K562 (cell line): ENCODE results near the gene UBAP2. TPM values are rescaled to one million over a fixed set of nuclear protein-coding genes. Genes with fewer than 3 reads are reported as not detected.
"Not testable (repeated sequence)": the region's sequence is repeated elsewhere in the genome, so short reads cannot be mapped to it uniquely, and the experiment has no call there.

ENCODE experiments used
- ATAC-seq: fragments of 200-7000 bp; cut with Tn5 transposase; 3 replicates; pipeline ENCODE4 v1.9.1; 2020; ENCODE audit warnings: moderate library complexity
- BruUV-seq: library from RNA; stranded (reverse); fragments of 400-500 nt; replicated peaks from 2 replicates; lab custom pipeline; 2021; lab: Mats Ljungman, UMichigan
- CTCF ChIA-PET: fragments of 300-600 bp; formaldehyde crosslinking; extraction: SDS; loops from one replicate; lab custom pipeline; 2021; ENCODE audit warnings: low intra/inter-chr PET ratio; lab: Yijun Ruan, JAX
- POLR2A ChIA-PET: fragments of 300-600, 350-650 bp; sonication (Branson Sonifier 250); formaldehyde crosslinking; extraction: SDS; loops from one replicate; lab custom pipeline; 2021; ENCODE audit warnings: antibody characterized with exemption, inconsistent platforms; lab: Yijun Ruan, JAX
- DNase-seq, 4 experiments: peaks; one replicate each; pipeline versions ENCODE4 v3.0.0 to v3.0.0-alpha.2; 2011 to 2018; ENCODE audit warnings: low spot score in 3 of 4, mixed read lengths in 3 of 4; ENCODE audit errors: extremely low read depth in 1 of 4
- FAIRE-seq: peaks from 2 replicates; lab custom pipeline; 2011; peaks lifted over from hg19 to GRCh38; lab: Jason Lieb, UNC
- H2AFZ ChIP-seq: 2 replicates; pipeline ENCODE4 v1.6.0; 2011; ENCODE audit warnings: low read depth, low read length, control low read depth, inconsistent platforms
- H3K27ac ChIP-seq: fragments of 200-600 bp; 3 replicates; pipeline ENCODE4 v1.8.0; 2011; ENCODE audit warnings: low read depth, mild to moderate bottlenecking, control low read depth, inconsistent platforms, low read length, moderate library complexity, mixed read lengths; ENCODE audit errors: extremely low read depth
- H3K27me3 ChIP-seq, 2 experiments: fragments of 300-600 bp in 1 of 2; 2 replicates in 1 of 2; 3 replicates in 1 of 2; pipeline versions ENCODE4 v1.6.0 to v1.8.0; 2011; ENCODE audit warnings: inconsistent platforms in 2 of 2, low read length in 2 of 2, mild to moderate bottlenecking in 1 of 2, mixed read lengths in 1 of 2, moderate library complexity in 1 of 2; ENCODE audit not compliant: control insufficient read depth in 2 of 2, insufficient read depth in 2 of 2
- H3K36me3 ChIP-seq: fragments of 300-600 bp; 3 replicates; pipeline ENCODE4 v1.8.0; 2011; ENCODE audit warnings: mild to moderate bottlenecking, low read length, inconsistent platforms; ENCODE audit not compliant: control insufficient read depth, insufficient read depth
- H3K4me1 ChIP-seq, 2 experiments: fragments of 200-600 bp in 1 of 2; replicated peaks in 1 of 2; 2 replicates in 1 of 2; 3 replicates in 1 of 2; pipeline versions ENCODE4 v1.5.1 to v1.8.0; 2011; ENCODE audit warnings: inconsistent platforms in 2 of 2, low read length in 2 of 2, mild to moderate bottlenecking in 1 of 2, mixed read lengths in 1 of 2, moderate library complexity in 1 of 2; ENCODE audit not compliant: control insufficient read depth in 2 of 2, insufficient read depth in 2 of 2
- H3K4me2 ChIP-seq: 2 replicates; pipeline ENCODE4 v1.6.1; 2011; ENCODE audit warnings: low read length, control low read depth, inconsistent platforms, mixed read lengths; ENCODE audit not compliant: insufficient read depth
- H3K4me3 ChIP-seq: fragments of 200-600 bp; sonication (generic), shearing (Covaris generic); 2 replicates; pipeline ENCODE4 v1.5.1; 2016; ENCODE audit warnings: control low read depth, inconsistent platforms
- H3K79me2 ChIP-seq: fragments of 200-600 bp; 3 replicates; pipeline ENCODE4 v1.8.0; 2011; ENCODE audit warnings: low read length, inconsistent platforms; ENCODE audit not compliant: control insufficient read depth, insufficient read depth
- H3K9ac ChIP-seq, 2 experiments: 2 replicates each; pipeline versions ENCODE4 v1.6.0 to v1.6.1; 2011; ENCODE audit warnings: low read depth in 2 of 2, low read length in 2 of 2, control low read depth in 1 of 2, inconsistent platforms in 1 of 2, mild to moderate bottlenecking in 1 of 2, mixed read lengths in 1 of 2; ENCODE audit not compliant: insufficient read depth in 1 of 2
- H3K9me1 ChIP-seq: one replicate; pipeline ENCODE4 v1.6.0; 2011; ENCODE audit warnings: inconsistent platforms, mild to moderate bottlenecking, low read length, moderate library complexity; ENCODE audit not compliant: control insufficient read depth, insufficient read depth
- H3K9me3 ChIP-seq: replicated peaks from 2 replicates; pipeline ENCODE4 v1.5.1; 2011; ENCODE audit warnings: low read depth, low read length, inconsistent platforms; ENCODE audit not compliant: control insufficient read depth, insufficient read depth
- H4K20me1 ChIP-seq: replicated peaks from 2 replicates; pipeline ENCODE4 v1.6.1; 2011; ENCODE audit warnings: low read length, inconsistent platforms, mixed read lengths; ENCODE audit not compliant: control insufficient read depth, insufficient read depth
- NR2F6 ChIP-seq: fragments of 450-650 bp; formaldehyde crosslinking; IDR thresholded peaks from 2 replicates; pipeline ENCODE4 v1.4.0; 2020; ENCODE audit warnings: mild to moderate bottlenecking
- RBFOX2 ChIP-seq: fragments of 200-400 bp; formaldehyde crosslinking; IDR thresholded peaks from 2 replicates; pipeline ENCODE4 v1.6.1; 2017; ENCODE audit warnings: low read depth, mild to moderate bottlenecking, low read length, moderate library complexity
- SIRT6 ChIP-seq: IDR thresholded peaks from one replicate; pipeline ENCODE4 v1.6.1; 2012; ENCODE audit warnings: low read depth, mild to moderate bottlenecking, control low read depth, inconsistent platforms, low read length, moderate library complexity
- TFAM ChIP-seq: fragments of 250-450 bp; sonication (Bioruptor Pico); conservative IDR thresholded peaks from 2 replicates; pipeline ENCODE4 v1.5.0; 2021; ENCODE audit warnings: mild to moderate bottlenecking, moderate library complexity
- TRIM25 ChIP-seq: fragments of 450-650 bp; IDR thresholded peaks from 2 replicates; pipeline ENCODE4 v1.7.0; 2016; ENCODE audit warnings: borderline replicate concordance
- ZFP36 ChIP-seq: fragments of 150-350 bp; IDR thresholded peaks from 2 replicates; pipeline ENCODE4 v1.6.1; 2018; ENCODE audit warnings: low read length, low read depth; ENCODE audit not compliant: partially characterized antibody
- ZNF830 ChIP-seq: fragments of 250-450 bp; sonication (Bioruptor Pico); IDR thresholded peaks from 2 replicates; pipeline ENCODE4 v1.5.0; 2021; ENCODE audit warnings: mild to moderate bottlenecking
- WGBS: fragments of 100-300 bp; shearing (Covaris generic); methylation state at CpG from one replicate; pipeline ENCODE4 v1.1.6; 2016; ENCODE audit warnings: low coverage, mixed read lengths; ENCODE audit not compliant: insufficient coverage; ENCODE audit errors: missing lambda C conversion rate; 5-methylcytosine and 5-hydroxymethylcytosine counted together
- in situ Hi-C: fragments of 300-500 bp; cut with MboI; formaldehyde crosslinking; loops from 4 replicates; pipeline ENCODE4 v1.15.0; 2018; ENCODE audit warnings: inconsistent platforms, mixed read lengths
- intact Hi-C: fragments of 100-400 bp; cut with micrococcal nuclease; formaldehyde crosslinking; loops from 2 replicates; pipeline ENCODE4 v1.14.2; 2022
- polyA plus RNA-seq, 8 experiments: library from polyadenylated mRNA; depleted of rRNA in 4 of 8; stranded (reverse) in 5 of 8; unstranded in 3 of 8; fragments of >200 nt; fragmentation: Nextera tagmentation in 2 of 8; fragmentation: Illumina TruSeq in 1 of 8; extraction: Ambion mirVana in 2 of 8; extraction: Trizol in 1 of 8; gene quantifications; 2 replicates each; pipeline versions ENCODE4 v1.2.1 to v1.2.3, GENCODE V29; 2011 to 2014; ENCODE audit warnings: inconsistent platforms in 1 of 8, missing spikeins in 1 of 8
- total RNA-seq, 7 experiments: library from RNA; depleted of rRNA in 6 of 7; stranded (reverse); fragments of >200 nt in 6 of 7; fragmentation: Illumina TruSeq in 2 of 7; extraction: Trizol in 2 of 7; gene quantifications; 2 replicates each; pipeline versions ENCODE4 v1.2.1 to v1.2.3, GENCODE V29; 2011 to 2021; ENCODE audit warnings: low replicate concordance in 1 of 7
- TF ChIP-seq, protein P1 (sequence below): sonication (generic); formaldehyde crosslinking; IDR thresholded peaks from 2 replicates; pipeline ENCODE4 v1.8.0; 2023; ENCODE audit warnings: missing genetic modification reagents, mild to moderate bottlenecking, borderline replicate concordance

UBAP2 gene
- total and polyA plus RNA-seq, 9 of the 15 experiments (the other 6 are each of a cell fraction or from before 2014, with no cell fraction given): 8.7 to 47.9 (median 18.7) TPM

DNA sequence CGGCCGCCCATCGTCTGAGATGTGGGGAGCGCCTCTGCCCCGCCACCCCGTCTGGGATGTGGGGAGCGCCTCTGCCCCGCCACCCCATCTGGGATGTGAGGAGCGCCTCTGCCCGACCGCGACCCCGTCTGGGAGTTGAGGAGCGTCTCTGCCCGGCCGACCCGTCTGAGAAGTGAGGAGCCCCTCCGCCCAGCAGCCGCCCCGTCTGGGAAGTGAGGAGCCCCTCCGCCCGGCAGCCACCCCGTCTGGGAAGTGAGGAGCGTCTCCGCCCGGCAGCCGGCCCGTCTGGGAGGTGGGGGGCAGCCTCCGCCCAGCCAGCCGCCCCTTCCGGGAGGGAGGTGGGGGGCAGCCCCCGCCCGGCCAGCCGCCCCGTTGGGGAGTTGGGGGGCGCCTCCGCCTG, 9.8 kb downstream of the UBAP2 start:
- H3K4me3 ChIP-seq, CTCF ChIA-PET: not testable (repeated sequence)
- peaks cover 83% of the 10 kb centered on the region for H3K79me2 ChIP-seq
- 0 out of 2 replicates have a peak, but pooled peaks have one; percentile 17 for TF ChIP-seq RBFOX2
- TF ChIP-seq, all 486 proteins: peak for 1; not testable (repeated sequence) for 485
- BruUV-seq, H4K20me1 ChIP-seq, FAIRE-seq, H3K9ac ChIP-seq, ATAC-seq, H3K9me1 ChIP-seq, H2AFZ ChIP-seq, DNase-seq, intact Hi-C loops, H3K4me2 ChIP-seq, in situ Hi-C loops, H3K4me1 ChIP-seq, H3K27me3 ChIP-seq, H3K9me3 ChIP-seq, H3K27ac ChIP-seq, POLR2A ChIA-PET: not testable (repeated sequence)
- H3K36me3 ChIP-seq: peaks cover 45% of the 10 kb centered on the region; the same call in 2 of the 3 replicates
- WGBS: 87% methylated on average over 3 of the region's 37 CpGs

GRCh38 chr9:34037626-34038025, 11.1 kb downstream of the UBAP2 start:
- ChIA-PET CTCF (interaction anchor here (0.6 kb wide), 1 partner anchor 86 kb away, joined by 8 read pairs; no protein-coding TSS in a partner anchor), POLR2A (interaction anchor here (2.2 kb wide), 1 partner anchor 11 kb away, joined by 12 read pairs; the partner anchor contains the start of gene UBAP2)
- intact Hi-C loops (no loop called here), in situ Hi-C loops (no loop called here)
- Histone ChIP-seq H3K4me1 (no peaks in the 10 kb centered on the region; a peak in 1 of 5 replicates), H3K9me1 (no peaks in the 10 kb centered on the region), H4K20me1 (no peaks in the 10 kb centered on the region), H3K27ac (no peak overlapping the region), H3K4me3 (no peak overlapping the region), H2AFZ (no peak overlapping the region), H3K27me3 (no peaks in the 10 kb centered on the region), H3K9ac (no peak overlapping the region), H3K9me3 (no peaks in the 10 kb centered on the region), H3K4me2 (no peak overlapping the region), H3K79me2 (peaks cover 82% of the 10 kb centered on the region), H3K36me3 (peaks cover 40% of the 10 kb centered on the region; the same call in 2 of the 3 replicates)
- FAIRE-seq: no peak
- 100% methylated on average over 2 of the region's 2 CpGs for WGBS
- DNase-seq: no peak
- ATAC-seq: no peak
- BruUV-seq: no TSS peak
- no peak for TF ChIP-seq SIRT6
- no peak for TF ChIP-seq NR2F6 (CRISPR knock-in tag)
- TF ChIP-seq, protein P1, sequence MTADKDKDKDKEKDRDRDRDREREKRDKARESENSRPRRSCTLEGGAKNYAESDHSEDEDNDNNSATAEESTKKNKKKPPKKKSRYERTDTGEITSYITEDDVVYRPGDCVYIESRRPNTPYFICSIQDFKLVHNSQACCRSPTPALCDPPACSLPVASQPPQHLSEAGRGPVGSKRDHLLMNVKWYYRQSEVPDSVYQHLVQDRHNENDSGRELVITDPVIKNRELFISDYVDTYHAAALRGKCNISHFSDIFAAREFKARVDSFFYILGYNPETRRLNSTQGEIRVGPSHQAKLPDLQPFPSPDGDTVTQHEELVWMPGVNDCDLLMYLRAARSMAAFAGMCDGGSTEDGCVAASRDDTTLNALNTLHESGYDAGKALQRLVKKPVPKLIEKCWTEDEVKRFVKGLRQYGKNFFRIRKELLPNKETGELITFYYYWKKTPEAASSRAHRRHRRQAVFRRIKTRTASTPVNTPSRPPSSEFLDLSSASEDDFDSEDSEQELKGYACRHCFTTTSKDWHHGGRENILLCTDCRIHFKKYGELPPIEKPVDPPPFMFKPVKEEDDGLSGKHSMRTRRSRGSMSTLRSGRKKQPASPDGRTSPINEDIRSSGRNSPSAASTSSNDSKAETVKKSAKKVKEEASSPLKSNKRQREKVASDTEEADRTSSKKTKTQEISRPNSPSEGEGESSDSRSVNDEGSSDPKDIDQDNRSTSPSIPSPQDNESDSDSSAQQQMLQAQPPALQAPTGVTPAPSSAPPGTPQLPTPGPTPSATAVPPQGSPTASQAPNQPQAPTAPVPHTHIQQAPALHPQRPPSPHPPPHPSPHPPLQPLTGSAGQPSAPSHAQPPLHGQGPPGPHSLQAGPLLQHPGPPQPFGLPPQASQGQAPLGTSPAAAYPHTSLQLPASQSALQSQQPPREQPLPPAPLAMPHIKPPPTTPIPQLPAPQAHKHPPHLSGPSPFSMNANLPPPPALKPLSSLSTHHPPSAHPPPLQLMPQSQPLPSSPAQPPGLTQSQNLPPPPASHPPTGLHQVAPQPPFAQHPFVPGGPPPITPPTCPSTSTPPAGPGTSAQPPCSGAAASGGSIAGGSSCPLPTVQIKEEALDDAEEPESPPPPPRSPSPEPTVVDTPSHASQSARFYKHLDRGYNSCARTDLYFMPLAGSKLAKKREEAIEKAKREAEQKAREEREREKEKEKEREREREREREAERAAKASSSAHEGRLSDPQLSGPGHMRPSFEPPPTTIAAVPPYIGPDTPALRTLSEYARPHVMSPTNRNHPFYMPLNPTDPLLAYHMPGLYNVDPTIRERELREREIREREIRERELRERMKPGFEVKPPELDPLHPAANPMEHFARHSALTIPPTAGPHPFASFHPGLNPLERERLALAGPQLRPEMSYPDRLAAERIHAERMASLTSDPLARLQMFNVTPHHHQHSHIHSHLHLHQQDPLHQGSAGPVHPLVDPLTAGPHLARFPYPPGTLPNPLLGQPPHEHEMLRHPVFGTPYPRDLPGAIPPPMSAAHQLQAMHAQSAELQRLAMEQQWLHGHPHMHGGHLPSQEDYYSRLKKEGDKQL (CRISPR knock-in tag): no peak
- no peak for TF ChIP-seq TRIM25
- TF ChIP-seq ZNF830 (CRISPR knock-in tag): no peak
- TF ChIP-seq ZFP36: no peak
- TF ChIP-seq TFAM (CRISPR knock-in tag): no peak
